ENCODE measurements around the gene SLC35F4. TPM values are rescaled to one million over a fixed set of nuclear protein-coding genes. Genes with fewer than 3 reads are reported as not detected.
"Not testable (repeated sequence)": the region's sequence is repeated elsewhere in the genome, so short reads cannot be mapped to it uniquely, and the experiment has no call there.

Gene SLC35F4
- total and polyA plus RNA-seq, 8 donors, result 0.16 to 1.9 (median 0.36) TPM; not detected in 4

- Histone ChIP-seq H3K27ac (no peak overlapping the region), H3K4me3 (no peak overlapping the region), H3K4me1 (no peaks in the 10 kb centered on the region), H3K27me3 (no peaks in the 10 kb centered on the region), H3K36me3 (no peaks in the 10 kb centered on the region), H3K9me3 (no peaks in the 10 kb centered on the region)
- WGBS, 2 donors, result 42 to 51% methylated on average over 5 of the region's 5 CpGs
- ATAC-seq (no peak), FAIRE-seq (no peak), DNase-seq (no peak)
- intact Hi-C loops (cut with DNase I), result no loop called here
- no peak for TF ChIP-seq CTCF (IDR thresholded peaks at IDR 0.05)
These were observed 136.4 kb downstream of the SLC35F4 start for GRCh38 chr14:57729208-57730187.

GRCh38 chr14:57725399-57726077 lies 140.4 kb downstream of the SLC35F4 start:
- ATAC-seq (no peak), FAIRE-seq (no peak), DNase-seq (no peak)
- Histone ChIP-seq H3K4me1 (no peaks in the 10 kb centered on the region), H3K27ac (no peak overlapping the region), H3K36me3 (no peaks in the 10 kb centered on the region), H3K9me3 (no peaks in the 10 kb centered on the region), H3K27me3 (no peaks in the 10 kb centered on the region), H3K4me3 (no peak overlapping the region)
- intact Hi-C loops (cut with DNase I), result no loop called here
- TF ChIP-seq CTCF (IDR thresholded peaks at IDR 0.05), result no peak
- WGBS, 2 donors, result 56 to 62% methylated on average over 2 of the region's 2 CpGs

DNA sequence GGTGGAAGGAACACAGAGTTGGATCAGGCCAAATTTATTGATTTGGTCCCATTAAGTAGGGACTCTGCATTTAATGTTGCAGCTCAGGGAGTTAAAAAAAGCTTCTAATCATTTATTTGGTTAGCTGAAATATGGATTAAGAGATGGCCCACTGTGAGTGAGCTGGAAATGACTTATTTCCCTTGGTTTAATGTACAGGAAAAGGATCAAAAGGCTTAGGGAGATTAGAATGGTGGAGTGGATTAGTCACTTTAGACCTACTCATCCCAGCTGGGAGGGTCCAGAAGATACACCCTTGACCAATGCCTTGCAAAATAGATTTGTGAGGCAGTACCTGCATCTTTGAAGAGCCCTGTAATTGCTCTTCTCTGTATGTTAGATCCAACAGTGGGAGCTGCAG lies 143.8 kb downstream of the SLC35F4 start:
- H3K27ac ChIP-seq; DNase-seq; H3K4me3 ChIP-seq; intact Hi-C loops (cut with DNase I); H3K9me3 ChIP-seq; H3K36me3 ChIP-seq; ATAC-seq; FAIRE-seq; H3K27me3 ChIP-seq; H3K4me1 ChIP-seq: not testable (repeated sequence)

GRCh38 chr14:57714487-57714931 lies 151.4 kb downstream of the SLC35F4 start:
- H3K36me3 ChIP-seq, result no peaks in the 10 kb centered on the region
- H3K27ac ChIP-seq, result no peak overlapping the region
- no peak for ATAC-seq
- FAIRE-seq, result no peak
- H3K4me3 ChIP-seq, result no peak overlapping the region
- TF ChIP-seq CTCF (IDR thresholded peaks at IDR 0.05), result no peak
- WGBS, 2 donors, result 12% methylated on average over 3 of the region's 3 CpGs
- no peak for DNase-seq
- intact Hi-C loops (cut with DNase I), result no loop called here
- no peaks in the 10 kb centered on the region for H3K9me3 ChIP-seq
- H3K4me1 ChIP-seq, result no peaks in the 10 kb centered on the region
- no peaks in the 10 kb centered on the region for H3K27me3 ChIP-seq

- no peaks in the 10 kb centered on the region for H3K9me3 ChIP-seq
- TF ChIP-seq CTCF (IDR thresholded peaks at IDR 0.05), result no peak
These were observed 153.2 kb downstream of the SLC35F4 start for GRCh38 chr14:57712698-57713097.

More at GRCh38 chr14:57712698-57713097, 153.2 kb downstream of the SLC35F4 start:
- intact Hi-C loops (cut with DNase I), result no loop called here
- FAIRE-seq, result no peak
- Histone ChIP-seq H3K4me3 (no peak overlapping the region), H3K36me3 (no peaks in the 10 kb centered on the region), H3K27ac (no peak overlapping the region), H3K27me3 (no peaks in the 10 kb centered on the region), H3K4me1 (no peaks in the 10 kb centered on the region)
- ATAC-seq, result no peak
- WGBS, 2 donors, result 54 to 80% methylated on average over 3 of the region's 3 CpGs
- no peak for DNase-seq

Data from pancreas (tissue), 10 donors.